HG03066 (cell line): ENCODE measurements around the gene ARSG.
A peak's percentile ranks its signal among the peaks of the same experiment; 100 is the strongest.

ENCODE experiments used
- ATAC-seq: cut with Tn5 transposase; IDR thresholded peaks from one replicate; pipeline ENCODE4 v1.9.1; 2021; ENCODE audit warnings: low read depth; ENCODE audit not compliant: unreplicated experiment

ARSG gene

GRCh38 chr17:68462381-68463210 is 171.3 kb downstream of the ARSG start:
- ATAC-seq: peak; percentile 37

GRCh38 chr17:68463211-68464019 is 172.1 kb downstream of the ARSG start:
- no peak for ATAC-seq

GRCh38 chr17:68468334-68468733 is 177.0 kb downstream of the ARSG start:
- ATAC-seq: no peak

GRCh38 chr17:68468788-68469187 is 177.5 kb downstream of the ARSG start:
- ATAC-seq: no peak
